GM21825 (cell line): ENCODE results near the gene TTPAL.
"Not testable (repeated sequence)": the region's sequence is repeated elsewhere in the genome, so short reads cannot be mapped to it uniquely, and the experiment has no call there.

Source experiments
- ATAC-seq: cut with Tn5 transposase; IDR thresholded peaks from one replicate; pipeline ENCODE4 v1.9.1; 2021; ENCODE audit warnings: mild to moderate bottlenecking, moderate library complexity; ENCODE audit not compliant: unreplicated experiment

The TTPAL gene

DNA sequence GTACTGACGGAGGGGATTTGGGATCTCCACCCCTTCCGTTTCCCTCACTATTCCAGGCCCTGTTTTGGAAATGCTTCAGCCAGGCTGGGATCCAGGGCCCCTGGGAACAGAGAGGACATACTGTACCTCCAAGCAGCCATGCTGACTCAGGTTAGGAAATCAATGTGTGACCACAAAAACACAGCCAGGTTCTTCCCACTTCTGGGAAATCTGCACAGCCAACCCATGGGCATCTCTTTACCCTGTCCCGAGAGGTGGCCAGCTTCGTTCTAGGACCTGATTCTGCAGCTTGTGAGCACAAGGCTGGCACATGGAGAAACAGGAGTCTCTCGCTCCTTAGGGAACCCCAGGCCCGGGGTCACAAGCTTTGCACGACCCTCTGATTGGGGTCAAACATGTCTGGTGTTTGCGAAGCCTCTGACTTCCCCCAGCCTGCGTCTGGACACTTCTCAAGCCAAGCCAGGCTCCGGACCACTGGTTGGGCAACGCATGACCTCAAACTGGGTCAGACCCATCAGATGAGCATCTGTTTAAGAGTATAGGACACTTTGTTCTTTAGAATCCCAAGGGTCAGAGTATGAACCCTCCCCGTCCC, 8.3 kb upstream of the TTPAL start:
- no peak for ATAC-seq

DNA sequence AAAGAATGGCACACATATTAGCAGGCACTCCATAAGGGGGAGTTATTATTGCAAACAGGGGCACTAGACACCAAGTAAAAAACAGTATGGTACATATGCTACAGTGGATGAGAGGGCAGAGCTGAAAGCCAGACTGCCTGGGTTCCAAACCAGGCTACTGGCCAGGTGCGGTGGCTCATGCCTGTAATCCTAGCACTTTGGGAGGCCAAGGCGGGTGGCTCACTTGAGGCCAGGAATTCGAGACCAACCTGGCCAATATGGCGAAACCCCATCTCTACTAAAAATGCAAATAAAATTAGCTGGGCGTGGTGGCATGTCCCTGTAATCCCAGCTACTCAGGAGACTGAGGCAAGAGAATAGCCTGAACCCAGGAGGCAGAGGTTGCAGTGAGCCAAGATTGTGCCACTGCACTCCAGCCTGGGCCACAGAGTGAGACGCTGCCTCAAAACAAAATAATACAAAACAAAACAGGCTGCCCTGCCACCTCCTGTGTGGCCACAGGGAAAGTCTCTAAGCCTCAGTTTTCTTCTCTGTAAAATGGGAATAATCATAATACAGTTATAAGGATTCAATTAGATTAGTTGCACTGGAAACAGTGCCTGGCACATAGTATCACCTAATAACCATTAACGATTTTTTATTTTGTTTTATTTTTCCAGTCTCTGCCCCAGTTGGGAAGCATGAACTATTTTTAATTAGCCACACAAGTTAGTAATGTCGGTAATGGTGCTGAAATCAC, 7.5 kb upstream of the TTPAL start:
- no peak for ATAC-seq

DNA sequence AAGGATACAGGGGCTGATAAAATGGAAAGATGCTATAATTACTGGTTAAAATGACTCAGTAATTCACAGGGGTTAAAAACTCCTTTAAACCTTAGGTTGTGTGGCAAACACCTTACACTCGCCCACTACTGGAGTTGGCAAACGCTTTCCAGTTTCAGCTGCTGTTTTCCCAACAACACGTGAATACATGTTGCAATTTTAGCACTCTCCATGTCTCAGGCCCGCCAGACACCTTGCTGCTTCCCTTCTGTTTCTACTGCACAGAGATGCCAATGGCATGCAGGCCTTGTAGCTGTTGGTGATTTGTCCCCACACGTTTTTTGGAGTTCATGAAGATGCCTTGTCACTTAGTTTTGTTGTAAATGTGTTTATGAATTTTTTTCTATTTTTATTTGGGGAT, 5.3 kb upstream of the TTPAL start:
- ATAC-seq, result no peak

DNA sequence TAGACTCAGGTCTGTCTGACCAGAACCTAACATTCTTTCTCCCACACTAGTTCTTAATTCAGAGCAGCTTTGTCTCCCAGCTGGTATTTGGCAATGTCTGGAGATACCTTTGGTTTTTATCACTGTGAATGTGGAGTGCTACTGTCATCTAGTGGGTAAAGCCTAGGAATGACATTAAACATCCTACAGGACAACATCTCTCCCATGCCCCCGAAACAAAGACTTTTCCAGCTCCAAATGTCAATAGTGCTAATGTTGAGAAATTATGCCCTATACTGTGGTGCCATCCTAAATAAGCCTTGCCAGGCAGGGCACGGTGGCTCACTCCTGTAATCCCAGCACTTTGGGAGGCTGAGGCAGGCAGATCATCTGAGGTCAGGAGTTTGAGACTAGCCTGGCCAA, 4.2 kb upstream of the TTPAL start:
- no peak for ATAC-seq

DNA sequence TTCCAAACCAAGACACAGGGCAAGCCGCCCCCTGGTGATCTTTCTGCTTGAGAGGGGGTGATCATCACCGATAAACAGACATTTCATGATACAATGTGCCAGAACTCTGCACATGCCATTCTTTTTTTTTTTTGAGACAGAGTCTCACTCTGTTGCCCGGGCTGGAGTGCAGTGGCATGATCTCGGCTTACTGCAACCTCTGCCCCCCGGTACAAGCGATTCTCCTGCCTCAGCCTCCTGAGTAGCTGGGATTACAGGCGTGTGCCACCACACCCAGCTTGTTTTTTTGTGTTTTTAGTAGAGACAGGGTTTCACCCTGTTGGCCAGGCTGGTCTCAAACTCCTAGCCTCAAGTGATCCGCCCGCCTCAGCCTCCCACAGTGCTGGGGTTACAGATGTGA, 3.4 kb upstream of the TTPAL start:
- ATAC-seq, result not testable (repeated sequence)

DNA sequence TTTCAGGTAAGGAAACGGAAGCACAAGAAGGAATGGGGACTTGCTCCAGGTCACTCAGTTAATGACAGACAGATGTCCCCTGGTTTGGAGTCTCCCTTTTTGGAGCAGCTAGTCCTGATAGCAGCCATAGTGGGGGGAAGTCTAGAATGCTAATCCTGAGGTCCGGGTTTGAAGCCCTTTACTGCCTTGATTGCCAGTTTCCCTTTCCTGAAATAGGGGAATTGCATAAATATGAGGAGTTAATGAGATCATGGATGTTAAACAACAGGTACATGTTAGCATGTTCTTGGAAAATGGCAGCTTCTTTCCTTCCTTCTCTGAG, 341 bp upstream of the TTPAL start:
- no peak for ATAC-seq

DNA sequence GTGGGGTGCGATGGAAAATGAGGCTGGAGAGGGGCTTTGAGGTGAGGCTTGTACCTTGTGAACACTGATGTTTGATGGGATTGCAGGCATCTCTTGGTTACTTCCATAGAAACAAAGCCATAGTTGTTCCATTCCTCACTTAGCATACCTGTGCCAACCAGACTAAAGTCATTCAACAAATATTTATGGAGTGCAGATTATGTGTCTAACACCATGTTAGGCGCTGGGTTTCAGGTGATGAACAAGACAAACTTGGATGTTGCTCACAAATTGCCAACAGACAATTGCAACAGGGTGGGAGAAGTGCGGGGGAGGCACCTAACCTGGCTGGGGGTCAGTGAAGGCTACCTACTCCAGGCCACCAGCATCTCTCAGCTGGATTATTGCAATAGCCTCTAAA, 1.5 kb downstream of the TTPAL start:
- ATAC-seq, result no peak

DNA sequence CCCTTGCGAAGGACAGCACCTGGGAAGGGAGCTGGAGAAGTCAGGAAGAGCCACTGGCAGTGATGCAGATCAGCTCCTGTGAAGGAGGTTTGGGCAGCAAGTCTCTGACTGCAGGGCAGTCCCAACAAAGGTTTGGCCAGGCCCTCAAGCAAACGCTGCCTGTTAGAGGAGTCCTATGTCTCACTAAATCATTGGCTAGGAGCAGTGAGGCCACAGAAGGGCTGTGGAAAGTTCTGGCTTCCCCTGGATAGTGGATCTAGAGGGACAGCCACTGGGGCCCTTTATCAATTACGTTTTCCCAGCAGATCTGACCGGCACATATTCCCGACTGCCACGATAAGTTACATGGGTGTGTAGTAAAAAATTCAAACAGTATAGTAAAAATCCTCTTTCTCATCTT, 2.5 kb downstream of the TTPAL start:
- no peak for ATAC-seq

DNA sequence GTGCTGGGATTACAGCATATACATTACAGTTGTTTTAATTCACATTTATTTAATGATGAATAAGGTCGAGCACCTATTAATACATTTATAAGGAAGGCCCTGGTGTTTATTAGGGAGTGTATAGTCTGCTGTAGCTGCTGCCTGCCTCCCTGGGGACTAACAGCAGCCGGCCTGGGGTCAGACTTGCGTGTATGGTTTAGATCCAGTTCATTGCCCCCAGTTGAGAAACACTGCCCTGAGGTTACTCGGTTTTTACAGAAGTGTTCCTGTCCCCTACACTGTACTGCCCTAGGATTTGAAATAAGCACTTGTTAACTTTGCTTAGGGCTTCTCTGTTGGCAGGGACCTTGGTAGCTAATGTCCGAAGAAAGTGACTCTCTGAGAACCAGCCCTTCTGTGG, 4.0 kb downstream of the TTPAL start:
- no peak for ATAC-seq

DNA sequence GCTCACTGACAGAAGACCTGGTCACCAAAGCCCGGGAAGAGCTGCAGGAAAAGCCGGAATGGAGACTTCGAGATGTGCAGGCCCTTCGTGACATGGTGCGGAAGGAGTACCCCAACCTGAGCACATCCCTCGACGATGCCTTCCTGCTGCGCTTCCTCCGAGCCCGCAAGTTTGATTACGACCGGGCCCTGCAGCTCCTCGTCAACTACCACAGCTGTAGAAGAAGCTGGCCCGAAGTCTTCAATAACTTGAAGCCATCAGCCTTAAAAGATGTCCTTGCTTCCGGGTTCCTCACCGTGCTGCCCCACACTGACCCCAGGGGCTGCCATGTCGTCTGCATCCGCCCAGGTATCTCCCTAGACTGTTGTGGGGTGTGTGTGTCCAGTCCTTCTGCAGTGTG, 4.4 kb downstream of the TTPAL start:
- ATAC-seq, result no peak

DNA sequence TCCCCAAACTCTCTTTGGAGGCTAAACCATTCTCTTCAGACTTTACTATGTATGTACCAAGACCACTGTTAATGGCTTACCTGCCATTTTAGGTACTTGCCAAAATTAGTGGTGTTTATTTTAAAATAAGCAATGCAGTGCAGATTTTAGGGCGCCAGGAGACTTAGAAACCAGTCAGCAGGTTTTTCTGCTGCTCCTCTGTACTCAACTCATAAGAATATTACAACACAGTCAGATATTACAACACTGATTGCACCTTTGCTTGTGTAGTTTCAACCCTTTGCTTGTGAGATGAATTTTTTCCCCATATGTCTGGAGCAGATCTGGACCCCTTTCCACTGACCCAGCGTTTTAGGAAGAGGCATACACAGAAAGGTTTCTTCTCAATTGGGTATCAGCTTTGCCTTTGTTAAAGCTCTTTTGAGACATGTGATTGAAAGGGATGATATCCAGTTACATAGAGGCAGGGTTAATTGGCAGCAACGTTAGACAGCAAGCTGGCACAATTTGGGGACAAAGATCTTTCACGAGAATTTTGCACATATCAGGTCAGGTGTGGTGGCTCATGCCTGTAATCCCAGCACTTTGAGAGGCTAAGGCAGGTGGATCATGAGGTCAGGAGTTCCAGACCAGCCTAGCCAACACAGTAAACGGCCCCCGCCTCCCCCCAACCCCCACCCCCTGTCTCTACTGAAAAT, 6.2 kb downstream of the TTPAL start:
- ATAC-seq, result no peak

DNA sequence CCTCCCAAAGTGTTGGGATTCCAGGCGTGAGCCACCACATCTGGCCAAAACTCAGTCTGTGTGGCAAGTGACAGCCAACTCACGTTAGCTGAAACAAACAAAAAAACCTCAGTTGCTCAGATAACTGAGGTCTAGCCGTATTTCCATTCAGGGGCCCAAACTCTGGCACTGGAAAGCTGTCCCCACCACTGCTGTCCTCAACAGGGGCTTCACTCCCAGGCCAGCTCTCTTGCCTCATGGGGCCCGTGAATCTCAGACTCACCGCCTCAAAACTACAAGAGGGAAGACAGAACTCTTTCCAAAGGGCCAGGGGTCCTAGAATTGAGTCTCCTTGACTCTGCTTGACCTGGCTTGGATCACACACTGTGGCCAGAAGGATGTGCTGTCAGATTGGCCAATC, 7.4 kb downstream of the TTPAL start:
- ATAC-seq, result no peak

DNA sequence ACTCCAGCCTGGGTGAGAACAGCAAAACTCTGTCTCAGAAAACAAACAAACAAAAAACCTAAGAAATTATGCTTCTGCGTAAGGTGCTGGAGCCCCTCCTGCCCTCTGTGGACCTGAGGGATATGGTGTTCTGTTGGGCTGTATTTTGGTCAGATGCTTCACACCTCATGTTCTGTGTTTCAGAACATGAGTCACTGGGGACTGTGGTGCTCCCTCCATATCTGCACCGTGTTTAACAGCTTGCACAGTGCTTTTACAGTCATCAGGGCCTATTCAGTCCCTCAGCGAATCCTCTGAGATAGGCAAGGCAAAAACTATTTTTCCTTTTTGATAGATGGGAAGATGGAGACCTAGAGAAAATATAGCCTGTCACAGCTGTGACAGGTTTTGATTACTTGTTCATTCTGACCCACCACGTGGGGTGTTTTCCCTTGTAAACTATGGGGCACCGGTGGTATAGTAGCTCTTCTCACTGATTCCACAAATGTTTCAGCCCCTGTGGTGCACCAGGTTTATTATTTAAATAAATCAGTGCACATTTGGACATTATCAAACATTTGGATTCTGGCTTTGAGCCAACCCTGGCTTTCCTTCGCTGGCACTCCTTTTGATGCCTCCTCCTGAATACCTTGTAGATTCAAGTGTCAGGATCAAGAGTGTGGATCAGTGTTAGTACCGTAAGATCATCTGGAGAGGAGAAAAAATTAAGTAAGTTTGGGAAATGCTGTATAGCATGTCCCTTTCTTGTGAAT, 9.6 kb downstream of the TTPAL start:
- ATAC-seq, result no peak

DNA sequence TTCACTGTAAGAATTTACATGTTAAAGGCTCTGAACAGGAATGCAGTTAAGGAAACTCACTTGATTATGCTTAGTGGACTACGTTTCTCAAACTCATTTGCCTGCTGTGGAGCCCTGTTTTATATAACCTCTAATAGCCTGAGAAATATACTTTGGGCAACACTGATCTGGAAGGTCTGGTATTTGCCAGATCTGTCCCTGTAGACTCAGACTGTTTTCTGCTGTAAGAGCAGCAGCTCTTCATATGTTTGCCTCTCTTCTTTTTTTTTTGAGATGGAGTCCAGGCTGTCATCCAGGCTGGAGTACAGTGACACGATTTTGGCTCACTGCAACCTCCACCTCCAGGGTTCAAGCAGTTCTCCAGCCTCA, 10.1 kb downstream of the TTPAL start:
- no peak for ATAC-seq

DNA sequence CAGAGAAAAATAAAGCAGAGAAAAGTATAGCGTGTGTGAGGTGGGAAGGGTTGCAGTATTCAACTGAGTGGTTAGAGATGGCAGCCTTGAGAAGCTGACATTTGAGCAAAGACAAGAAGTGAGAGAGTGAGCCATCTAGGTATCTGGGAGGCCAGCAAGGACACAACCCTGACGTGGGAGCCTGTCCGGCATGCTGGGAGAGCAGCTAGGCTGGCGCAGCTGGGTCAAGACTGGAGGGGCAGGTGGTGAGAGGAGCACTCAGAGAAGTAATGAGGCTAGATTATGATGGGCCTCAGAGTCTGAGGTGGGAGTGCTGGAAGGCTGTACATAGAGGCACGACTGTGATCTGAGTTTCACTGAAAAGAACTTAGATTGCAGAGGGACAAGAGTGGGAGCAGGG, 12.9 kb downstream of the TTPAL start:
- ATAC-seq, result no peak

DNA sequence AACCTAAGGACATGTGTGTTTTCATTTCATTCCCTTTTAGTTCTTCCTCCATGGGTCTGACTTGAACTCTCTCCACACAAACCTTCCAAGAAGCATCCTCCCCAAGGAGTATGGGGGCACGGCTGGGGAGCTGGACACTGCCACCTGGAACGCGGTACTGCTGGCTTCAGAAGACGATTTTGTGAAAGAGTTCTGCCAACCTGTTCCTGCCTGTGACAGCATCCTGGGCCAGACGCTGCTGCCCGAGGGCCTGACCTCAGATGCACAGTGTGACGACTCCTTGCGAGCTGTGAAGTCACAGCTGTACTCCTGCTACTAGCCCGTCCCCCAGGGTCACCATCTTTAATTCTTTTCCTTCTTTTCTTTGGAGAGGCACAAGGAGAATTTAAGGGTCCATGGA, 13.5 kb downstream of the TTPAL start:
- ATAC-seq, result no peak

DNA sequence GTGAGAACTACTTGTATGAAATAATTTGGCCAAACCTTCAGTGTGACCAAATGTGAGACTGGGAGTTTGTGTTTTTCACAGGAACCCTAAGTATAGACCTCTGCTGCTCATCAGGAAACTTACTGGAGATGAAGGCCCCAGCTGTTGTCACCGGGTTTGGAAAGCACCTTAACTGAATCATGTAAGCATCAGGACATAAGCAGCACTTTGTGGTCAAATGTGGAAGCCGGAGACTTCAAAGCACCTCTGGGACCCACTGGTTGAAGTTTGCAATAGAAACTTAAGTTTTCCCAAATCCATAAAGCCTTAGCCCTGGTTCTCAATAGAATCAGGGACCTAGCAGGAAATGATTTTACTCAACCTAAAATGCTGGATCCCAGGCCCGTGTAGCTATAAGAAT, 14.3 kb downstream of the TTPAL start:
- no peak for ATAC-seq

DNA sequence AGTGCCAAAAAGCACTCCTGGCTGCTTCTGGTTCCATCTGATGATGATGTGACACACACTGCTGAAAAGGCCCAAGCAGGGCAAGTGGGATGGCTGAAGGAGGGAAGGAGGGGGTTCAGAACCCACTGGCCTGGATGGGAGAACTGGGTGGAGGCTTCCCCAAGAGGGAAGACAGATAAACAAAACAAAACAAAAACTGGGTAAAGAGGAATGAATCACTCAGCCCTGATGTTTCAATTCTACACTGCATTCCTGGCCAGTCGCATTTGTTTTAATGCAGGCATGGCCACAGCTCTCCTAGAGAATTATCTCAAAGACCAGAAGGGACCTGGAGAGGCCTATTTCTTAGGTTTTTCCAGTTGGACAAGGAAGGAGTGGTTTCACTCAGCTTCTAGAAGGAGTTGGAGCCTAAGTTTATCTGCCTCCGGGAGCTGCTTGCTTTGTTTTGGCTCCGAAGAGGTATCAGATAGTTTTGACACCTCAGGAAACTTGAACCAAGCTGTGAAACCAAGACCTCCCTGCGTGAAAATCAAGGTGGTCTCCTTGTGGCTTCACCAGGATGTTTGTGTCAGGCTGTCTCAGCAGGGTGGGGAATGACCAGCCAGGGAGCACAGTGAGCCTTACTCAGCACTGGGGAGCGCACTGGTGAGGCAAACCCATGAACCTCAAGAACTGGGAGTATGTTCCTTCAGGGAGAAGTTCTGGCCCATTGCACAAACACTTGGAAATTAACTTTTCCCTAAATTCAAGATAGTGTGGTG, 16.1 kb downstream of the TTPAL start:
- no peak for ATAC-seq

DNA sequence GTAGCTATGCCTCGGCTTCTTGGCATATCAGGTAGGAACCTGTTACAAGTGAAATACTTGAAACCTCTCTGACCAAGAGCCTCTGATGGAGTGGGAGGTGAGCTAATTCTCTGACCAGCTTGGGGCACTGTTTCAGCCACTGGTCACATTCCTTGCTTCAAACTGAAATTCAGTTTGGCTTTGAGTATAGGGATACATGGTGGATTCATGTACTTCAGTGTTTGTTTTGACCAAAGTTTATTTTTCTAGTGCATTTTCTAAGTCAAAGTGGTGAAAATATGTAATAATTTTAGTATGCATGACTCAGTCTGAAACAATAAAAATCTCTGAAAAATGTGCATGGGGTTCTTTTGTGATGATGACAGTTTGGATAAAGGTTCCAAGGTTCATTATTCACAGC, 18.6 kb downstream of the TTPAL start:
- ATAC-seq, result no peak

DNA sequence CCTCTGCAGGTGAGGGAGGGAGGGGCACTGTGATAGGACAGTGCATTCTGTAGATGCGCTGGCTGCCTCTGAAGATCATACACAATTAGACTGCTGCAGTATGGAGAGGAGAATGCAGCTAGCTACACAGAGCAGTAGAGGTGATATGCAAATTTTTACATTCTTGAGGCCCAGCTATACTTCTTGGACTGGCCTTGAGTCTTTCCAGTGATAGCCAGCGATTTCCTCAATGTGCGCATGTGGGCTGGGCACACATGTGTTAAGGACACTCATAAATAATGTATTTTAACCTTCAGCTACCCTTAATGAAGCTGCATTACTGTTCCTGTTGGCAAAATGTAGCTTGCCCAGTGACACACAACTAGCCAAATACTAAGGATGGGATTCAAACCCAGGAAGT, 19.0 kb downstream of the TTPAL start:
- ATAC-seq, result no peak

DNA sequence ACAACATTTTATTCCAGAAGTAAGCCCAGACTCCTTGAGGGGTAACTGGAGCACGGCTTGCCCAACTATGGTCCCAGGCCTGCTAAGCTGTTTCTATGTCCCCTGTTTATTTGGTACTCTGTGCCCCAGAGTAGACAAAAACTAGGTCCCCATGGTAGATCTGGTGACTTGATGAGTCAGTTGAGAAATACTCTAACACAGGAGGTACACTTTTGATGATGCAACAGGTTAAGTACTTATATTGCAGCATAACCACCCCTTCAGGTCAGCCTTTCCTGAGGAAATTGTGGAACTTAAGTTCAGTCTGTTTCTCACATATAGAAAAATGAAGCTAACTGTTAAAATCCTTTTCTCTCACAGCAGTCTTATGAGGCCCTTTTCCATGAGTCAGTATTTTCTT, 19.6 kb downstream of the TTPAL start:
- ATAC-seq, result no peak
